Endothelial cell (in vitro differentiated cells): ENCODE results near the gene MAP2. TPM values are rescaled to one million over a fixed set of nuclear protein-coding genes. Genes with fewer than 3 reads are reported as not detected.

Experiments used
- DNase-seq: peaks from one replicate; pipeline ENCODE4 v3.0.0; 2021; ENCODE audit warnings: low spot score
- H3K27ac Mint-ChIP-seq: one replicate; pipeline ENCODE4 v1.8.0; 2021; ENCODE audit warnings: mixed read lengths, inconsistent platforms; ENCODE audit not compliant: unreplicated experiment
- H3K27me3 Mint-ChIP-seq: one replicate; pipeline ENCODE4 v1.8.0; 2021; ENCODE audit warnings: mild to moderate bottlenecking, moderate library complexity, mixed read lengths, inconsistent platforms; ENCODE audit not compliant: unreplicated experiment
- H3K36me3 Mint-ChIP-seq: one replicate; pipeline ENCODE4 v1.8.0; 2021; ENCODE audit warnings: mild to moderate bottlenecking, low read depth, mixed read lengths, inconsistent platforms; ENCODE audit not compliant: unreplicated experiment
- H3K4me1 Mint-ChIP-seq: one replicate; pipeline ENCODE4 v1.8.0; 2021; ENCODE audit warnings: mild to moderate bottlenecking, mixed read lengths, inconsistent platforms; ENCODE audit not compliant: unreplicated experiment
- H3K4me3 Mint-ChIP-seq: one replicate; pipeline ENCODE4 v1.8.0; 2021; ENCODE audit warnings: mild to moderate bottlenecking, mixed read lengths, inconsistent platforms; ENCODE audit not compliant: unreplicated experiment
- H3K9me3 Mint-ChIP-seq: one replicate; pipeline ENCODE4 v1.8.0; 2021; ENCODE audit warnings: mixed read lengths, inconsistent platforms; ENCODE audit not compliant: unreplicated experiment
- CTCF ChIP-seq: fragments of 200-600 bp; sonication (generic); IDR thresholded peaks from one replicate; pipeline ENCODE4 v1.5.0; 2021; ENCODE audit warnings: antibody characterized with exemption; ENCODE audit not compliant: unreplicated experiment
- total RNA-seq: library from RNA; stranded (reverse); fragmentation: NEBNext Ultra II Directional; extraction: Animal tissue kit (Norgen Biotek cat#: 25700); gene quantifications from one replicate; pipeline ENCODE4 v1.2.1, GENCODE V29; 2021; ENCODE audit not compliant: unreplicated experiment

Gene MAP2
- total RNA-seq, 1 donor from 2014 or later = 2.1 TPM

GRCh38 chr2:209773377-209773776 is 349.5 kb downstream of the MAP2 start:
- no peak for TF ChIP-seq CTCF
- no peaks in the 10 kb centered on the region for H3K9me3 Mint-ChIP-seq
- H3K27me3 Mint-ChIP-seq = no peaks in the 10 kb centered on the region
- no peak overlapping the region for H3K27ac Mint-ChIP-seq
- H3K4me3 Mint-ChIP-seq = no peak overlapping the region
- no peaks in the 10 kb centered on the region for H3K4me1 Mint-ChIP-seq
- H3K36me3 Mint-ChIP-seq = no peaks in the 10 kb centered on the region
- no peak for DNase-seq
